AG20443 (cell line): ENCODE measurements around the gene ALPL.

Experiments used
- DNase-seq: peaks from one replicate; pipeline ENCODE4 v3.0.0; 2012; ENCODE audit warnings: low spot score, mixed read lengths

ALPL gene

DNA sequence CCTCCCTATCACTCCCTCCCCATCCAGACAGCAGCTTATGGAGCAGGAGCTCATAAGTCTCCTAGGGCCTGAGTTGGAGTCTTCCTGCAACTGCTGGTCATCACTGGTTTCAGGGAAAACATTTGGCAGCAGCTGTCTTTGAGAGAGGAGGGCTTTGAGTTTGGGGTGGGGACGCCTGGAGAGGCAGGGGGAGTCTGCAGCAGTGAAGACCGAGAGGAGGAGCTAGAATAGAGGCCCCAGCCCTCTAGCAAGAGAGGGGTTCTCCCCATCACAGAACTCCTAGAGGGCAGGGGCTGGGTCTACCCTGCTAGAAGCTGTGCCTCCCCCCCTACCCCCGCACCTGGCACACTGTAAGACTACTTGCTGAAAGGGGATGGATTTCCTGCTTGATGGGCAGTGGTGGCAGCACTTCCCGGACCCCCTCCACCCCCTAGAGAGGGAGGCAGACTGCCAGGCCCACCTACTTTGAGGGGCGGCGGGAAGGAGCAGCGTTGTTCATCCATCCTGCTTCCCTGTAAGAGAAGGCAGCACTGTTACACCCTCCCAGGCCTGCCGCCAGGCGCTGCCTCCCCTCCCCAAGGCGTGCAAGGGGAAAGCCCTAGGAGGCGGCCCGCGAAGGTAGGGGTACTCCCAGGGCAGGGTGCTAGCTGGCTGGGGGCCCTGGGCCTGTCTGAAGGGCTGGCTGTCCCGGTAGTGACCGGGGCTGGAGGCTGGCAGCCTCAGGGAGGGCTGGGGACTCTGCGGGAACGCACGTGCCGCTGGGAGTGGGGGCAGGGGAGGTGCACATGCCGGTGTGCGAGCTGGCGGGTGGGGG, 109.5 kb downstream of the ALPL start:
- DNase-seq = no peak

GRCh38 chr1:21619375-21619947, 110.2 kb downstream of the ALPL start:
- DNase-seq = no peak

DNA sequence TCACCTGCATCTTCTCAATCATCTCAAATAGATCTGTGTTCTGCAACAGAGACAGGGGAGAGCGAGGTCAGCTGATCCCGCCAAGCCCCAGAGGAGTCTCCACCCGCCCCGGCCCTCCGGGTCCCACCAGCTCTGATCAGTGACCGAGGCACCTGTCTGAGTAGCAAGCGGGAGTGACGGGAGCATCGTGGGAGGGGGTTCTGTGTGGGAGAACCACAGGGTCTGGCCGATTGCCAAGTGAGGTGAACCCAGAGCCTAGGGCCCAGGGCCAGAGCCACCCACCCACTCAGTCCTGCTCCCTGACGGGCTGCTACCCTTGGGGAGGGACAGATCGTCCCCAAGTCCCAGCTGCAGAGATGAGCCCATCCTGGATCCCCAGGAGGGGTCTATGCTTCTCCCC, 110.8 kb downstream of the ALPL start:
- DNase-seq = no peak

DNA sequence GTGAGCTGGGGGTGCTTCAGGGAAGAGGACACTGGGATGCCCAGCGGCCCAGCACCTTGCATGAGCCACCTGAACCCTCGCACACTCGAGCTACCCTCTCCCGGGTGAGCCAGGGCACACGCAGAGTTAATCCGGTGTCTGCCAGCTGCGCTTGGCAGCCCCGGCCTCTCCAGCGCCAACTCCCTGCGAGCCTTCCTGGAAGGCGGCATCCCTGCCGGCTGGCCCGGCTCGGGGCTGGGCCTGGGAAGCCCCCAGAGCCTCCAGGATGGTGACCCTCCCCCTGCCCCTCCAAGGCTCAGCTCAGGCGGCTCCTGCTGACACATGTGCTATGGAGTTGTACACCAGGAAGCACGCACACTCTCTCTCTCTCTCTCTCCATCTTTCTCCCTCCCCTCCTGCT, 111.3 kb downstream of the ALPL start:
- no peak for DNase-seq

DNA sequence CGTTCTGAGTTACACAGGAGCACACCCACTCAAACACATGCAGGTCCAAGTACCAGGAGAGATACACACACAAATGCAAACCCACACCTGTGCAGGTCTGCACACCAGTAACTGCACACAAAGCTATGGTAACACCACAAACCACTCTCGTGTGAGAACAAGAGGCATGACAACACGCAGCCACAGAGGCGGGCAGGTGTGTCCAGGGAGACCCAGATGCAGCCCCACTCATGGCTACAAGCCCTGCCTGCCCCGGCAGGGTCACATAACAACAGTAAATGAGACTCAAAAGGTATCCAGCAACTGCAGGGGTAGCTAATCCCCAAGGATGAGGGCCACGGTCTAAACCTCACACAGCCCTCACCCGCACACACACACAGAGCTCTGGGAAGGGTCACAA, 111.8 kb downstream of the ALPL start:
- DNase-seq = no peak

- DNase-seq = no peak
Observed at GRCh38 chr1:21621761-21622436, 112.7 kb downstream of the ALPL start.

- peak; percentile 91 for DNase-seq
Observed at GRCh38 chr1:21622466-21623315, 113.5 kb downstream of the ALPL start.

DNA sequence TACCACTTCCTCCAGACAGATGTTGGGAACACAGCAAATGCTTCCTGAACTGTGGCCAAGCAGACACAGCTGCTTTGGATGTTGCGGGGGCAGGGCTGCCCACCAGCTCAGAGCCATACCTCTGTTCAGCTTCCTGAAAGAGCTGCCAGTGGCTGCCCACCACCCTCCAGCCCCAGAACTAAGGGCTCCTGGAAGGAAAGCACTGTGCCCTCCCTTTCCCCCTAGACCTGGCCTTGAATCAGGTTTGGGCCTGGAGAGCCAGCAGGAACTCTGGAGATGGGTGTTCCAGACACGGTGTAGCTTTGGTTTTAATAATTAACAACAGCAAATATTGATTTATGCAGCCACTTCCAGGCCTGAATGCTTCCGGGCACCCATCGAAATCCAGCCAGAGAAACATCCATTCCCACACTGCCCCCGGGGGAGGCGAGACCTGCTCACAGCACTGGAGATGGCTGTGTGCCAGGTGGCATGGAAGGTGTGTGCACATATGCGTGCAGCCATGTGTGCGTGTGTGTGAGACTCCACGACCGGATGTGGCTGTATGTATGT, 114.3 kb downstream of the ALPL start:
- no peak for DNase-seq

- no peak for DNase-seq
Observed at GRCh38 chr1:21624571-21625389, 115.6 kb downstream of the ALPL start.

DNA sequence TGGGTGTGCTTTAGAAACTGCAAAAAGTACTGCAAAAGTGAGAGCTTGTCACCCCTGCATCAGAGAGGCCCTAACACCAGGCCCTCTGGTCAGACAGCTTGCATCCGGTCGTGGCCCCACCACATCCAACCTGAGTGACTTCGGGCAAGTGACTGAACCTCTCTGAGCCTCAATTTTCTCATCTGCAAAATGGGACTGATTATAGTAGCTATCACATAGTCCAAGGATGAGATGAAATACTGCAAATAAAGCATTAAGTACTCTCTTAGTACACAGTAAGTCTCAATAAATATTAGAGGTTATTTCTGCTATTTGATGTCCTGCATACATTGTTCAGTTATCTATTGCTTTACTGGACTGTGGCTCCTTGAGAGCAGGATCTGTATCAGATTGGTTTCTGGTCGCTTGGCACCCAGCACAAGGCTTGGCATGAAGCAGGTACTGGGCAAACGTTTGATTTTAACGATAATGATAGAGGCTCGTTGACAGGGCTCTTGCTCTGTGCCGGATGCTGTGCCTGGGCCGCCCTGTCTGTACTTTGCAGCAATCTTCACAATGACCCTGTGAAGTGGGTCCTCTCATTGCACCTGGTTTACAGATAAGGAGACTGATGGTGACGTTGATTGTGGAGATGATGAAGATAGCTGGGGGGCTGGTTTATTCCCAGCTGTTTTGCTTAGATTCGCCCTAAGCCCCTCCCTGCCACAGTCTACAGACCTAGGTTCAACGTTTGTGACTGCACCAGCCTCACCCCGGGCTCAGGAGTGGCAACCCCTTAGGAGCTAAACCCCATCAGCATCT, 116.4 kb downstream of the ALPL start:
- no peak for DNase-seq

- DNase-seq = no peak
Observed at GRCh38 chr1:21626921-21627339, 117.7 kb downstream of the ALPL start.
